H1 (cell line): ENCODE results near the gene CDK5. TPM values are rescaled to one million over a fixed set of nuclear protein-coding genes. Genes with fewer than 3 reads are reported as not detected.

ENCODE experiments used
- EZH2 ChIP-seq: fragments of 200-600 bp; sonication (generic); IDR thresholded peaks from 2 replicates; pipeline ENCODE4 v1.7.1; 2012; ENCODE audit warnings: low read depth, mild to moderate bottlenecking, moderate library complexity, low read length, inconsistent platforms; ENCODE audit not compliant: severe bottlenecking
- KDM5A ChIP-seq: fragments of 200-600 bp; IDR thresholded peaks from 2 replicates; pipeline ENCODE4 v1.7.1; 2012; ENCODE audit warnings: mild to moderate bottlenecking, low read length, inconsistent platforms, mixed read lengths
- POU5F1 ChIP-seq: IDR thresholded peaks from 2 replicates; pipeline ENCODE4 v1.6.1; 2011; ENCODE audit warnings: low read depth, mild to moderate bottlenecking, low read length, moderate library complexity
- RAD21 ChIP-seq, 2 experiments: IDR thresholded peaks in 1 of 2; conservative IDR thresholded peaks in 1 of 2; 2 replicates each; pipeline ENCODE4 v1.6.1; 2011; ENCODE audit warnings: low read depth in 2 of 2, low read length in 2 of 2, improper control_type of control experiment in 1 of 2, inconsistent platforms in 1 of 2, mild to moderate bottlenecking in 1 of 2, moderate library complexity in 1 of 2
- RBBP5 ChIP-seq: IDR thresholded peaks from 2 replicates; pipeline ENCODE4 v1.7.1; 2012; ENCODE audit warnings: low read depth, mild to moderate bottlenecking, inconsistent platforms, low read length, moderate library complexity, borderline replicate concordance
- SP4 ChIP-seq: IDR thresholded peaks from 2 replicates; pipeline ENCODE4 v1.6.1; 2012; ENCODE audit warnings: low read length, inconsistent platforms
- polyA plus RNA-seq, 7 experiments: library from polyadenylated mRNA; depleted of rRNA in 3 of 7; stranded (reverse) in 5 of 7; unstranded in 2 of 7; fragments of >200 nt in 5 of 7; fragments of 200-250 nt in 2 of 7; gene quantifications; 1 replicate in 5 of 7; 2 replicates in 1 of 7; 4 replicates in 1 of 7; pipeline versions ENCODE4 v1.2.1 to v1.2.3, GENCODE V29; 2011 to 2013; ENCODE audit warnings: missing spikeins in 2 of 7, mixed read lengths in 2 of 7
- total RNA-seq: library from RNA; stranded (reverse); fragmentation: NEBNext Ultra II Directional; extraction: Animal tissue kit (Norgen Biotek cat#: 25700); gene quantifications from 2 replicates; pipeline ENCODE4 v1.2.1, GENCODE V29; 2021

The CDK5 gene
- total and polyA plus RNA-seq, 2 of the 8 experiments (the other 6 are each of a cell fraction or from before 2014, with no cell fraction given) = 22.8 to 37.2 TPM

- TF ChIP-seq RAD21 (IDR thresholded peaks at IDR 0.05 in 1 of 2, conservative IDR thresholded peaks at IDR 0.05 in 1 of 2; ENCODE audit: low read depth in 2 of 2, low read length in 2 of 2) = no peak
- no peak for TF ChIP-seq SP4
- no peak for TF ChIP-seq POU5F1
- no peak for TF ChIP-seq EZH2
- no peak for TF ChIP-seq RBBP5
- no peak for TF ChIP-seq KDM5A
Measured at GRCh38 chr7:151065516-151065915, 7.8 kb upstream of the CDK5 start (continued).
